ENCODE results near the gene TRAPPC13.

TRAPPC13 gene

GRCh38 chr5:65625743-65626142 lies 916 bp downstream of the TRAPPC13 start:
- TF ChIP-seq TAF1 (IDR thresholded peaks at IDR 0.05; ENCODE audit: borderline replicate concordance, insufficient read depth, low read length), result no peak
- no peak for TF ChIP-seq POLR2AphosphoS5 (IDR thresholded peaks at IDR 0.05; ENCODE audit: low read depth, low read length)
- no peak for TF ChIP-seq SIN3A (IDR thresholded peaks at IDR 0.05; ENCODE audit: borderline replicate concordance, insufficient read depth, low read length)
- no peak for TF ChIP-seq FOXP2 (optimal IDR thresholded peaks at IDR 0.05; ENCODE audit: borderline replicate concordance, extremely low read depth, extremely low read length, insufficient read depth)

DNA sequence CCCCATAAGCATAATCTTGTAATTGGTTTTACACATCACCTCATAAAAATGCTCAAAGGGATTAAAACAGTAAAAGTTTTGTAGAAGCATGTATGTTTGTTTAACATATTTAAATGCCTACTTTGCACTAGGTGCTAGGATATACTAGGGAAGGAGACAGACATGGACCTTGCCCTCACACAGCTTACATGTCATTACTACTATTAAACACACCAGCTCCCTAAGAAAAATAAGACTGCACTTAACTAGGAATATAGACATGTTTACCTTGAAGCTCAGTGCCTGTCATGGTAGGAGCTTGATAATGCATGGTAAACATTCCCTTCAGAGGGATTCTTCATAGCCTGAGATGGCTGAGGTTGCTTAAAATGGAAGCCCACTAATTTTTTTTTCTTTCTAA lies 6.2 kb downstream of the TRAPPC13 start:
- TF ChIP-seq POLR2AphosphoS5 (IDR thresholded peaks at IDR 0.05; ENCODE audit: low read depth, low read length) (no peak), FOXP2 (optimal IDR thresholded peaks at IDR 0.05; ENCODE audit: borderline replicate concordance, extremely low read depth, extremely low read length, insufficient read depth) (no peak), SIN3A (IDR thresholded peaks at IDR 0.05; ENCODE audit: borderline replicate concordance, insufficient read depth, low read length) (no peak), TAF1 (IDR thresholded peaks at IDR 0.05; ENCODE audit: borderline replicate concordance, insufficient read depth, low read length) (no peak)
- TF ChIP-seq, protein P1, sequence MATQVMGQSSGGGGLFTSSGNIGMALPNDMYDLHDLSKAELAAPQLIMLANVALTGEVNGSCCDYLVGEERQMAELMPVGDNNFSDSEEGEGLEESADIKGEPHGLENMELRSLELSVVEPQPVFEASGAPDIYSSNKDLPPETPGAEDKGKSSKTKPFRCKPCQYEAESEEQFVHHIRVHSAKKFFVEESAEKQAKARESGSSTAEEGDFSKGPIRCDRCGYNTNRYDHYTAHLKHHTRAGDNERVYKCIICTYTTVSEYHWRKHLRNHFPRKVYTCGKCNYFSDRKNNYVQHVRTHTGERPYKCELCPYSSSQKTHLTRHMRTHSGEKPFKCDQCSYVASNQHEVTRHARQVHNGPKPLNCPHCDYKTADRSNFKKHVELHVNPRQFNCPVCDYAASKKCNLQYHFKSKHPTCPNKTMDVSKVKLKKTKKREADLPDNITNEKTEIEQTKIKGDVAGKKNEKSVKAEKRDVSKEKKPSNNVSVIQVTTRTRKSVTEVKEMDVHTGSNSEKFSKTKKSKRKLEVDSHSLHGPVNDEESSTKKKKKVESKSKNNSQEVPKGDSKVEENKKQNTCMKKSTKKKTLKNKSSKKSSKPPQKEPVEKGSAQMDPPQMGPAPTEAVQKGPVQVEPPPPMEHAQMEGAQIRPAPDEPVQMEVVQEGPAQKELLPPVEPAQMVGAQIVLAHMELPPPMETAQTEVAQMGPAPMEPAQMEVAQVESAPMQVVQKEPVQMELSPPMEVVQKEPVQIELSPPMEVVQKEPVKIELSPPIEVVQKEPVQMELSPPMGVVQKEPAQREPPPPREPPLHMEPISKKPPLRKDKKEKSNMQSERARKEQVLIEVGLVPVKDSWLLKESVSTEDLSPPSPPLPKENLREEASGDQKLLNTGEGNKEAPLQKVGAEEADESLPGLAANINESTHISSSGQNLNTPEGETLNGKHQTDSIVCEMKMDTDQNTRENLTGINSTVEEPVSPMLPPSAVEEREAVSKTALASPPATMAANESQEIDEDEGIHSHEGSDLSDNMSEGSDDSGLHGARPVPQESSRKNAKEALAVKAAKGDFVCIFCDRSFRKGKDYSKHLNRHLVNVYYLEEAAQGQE (IDR thresholded peaks at IDR 0.05; ENCODE audit: insufficient read depth in 1 of 2, low read depth in 2 of 2, low read length in 2 of 2), result no peak

DNA sequence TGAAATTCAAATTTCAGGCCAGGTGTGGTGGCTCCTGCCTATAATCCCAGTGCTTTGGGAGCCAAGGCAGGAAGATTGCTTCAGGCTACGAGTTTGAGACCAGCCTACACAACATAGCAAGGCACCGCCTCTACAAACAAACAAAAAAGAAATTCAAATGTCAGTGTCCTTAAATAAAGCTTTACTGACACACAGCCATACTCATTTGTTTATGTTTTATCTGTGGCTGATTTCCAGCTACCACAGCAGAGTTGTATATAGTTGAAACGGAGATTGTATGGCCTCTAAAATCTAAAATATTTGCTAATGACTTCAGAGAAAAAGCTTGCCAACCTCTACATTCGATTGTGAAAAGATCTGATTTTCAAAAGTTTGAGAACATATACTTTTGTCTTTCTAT lies 15.4 kb downstream of the TRAPPC13 start:
- TF ChIP-seq FOXP2 (optimal IDR thresholded peaks at IDR 0.05; ENCODE audit: borderline replicate concordance, extremely low read depth, extremely low read length, insufficient read depth) (no peak), POLR2AphosphoS5 (IDR thresholded peaks at IDR 0.05; ENCODE audit: low read depth, low read length) (no peak), SIN3A (IDR thresholded peaks at IDR 0.05; ENCODE audit: borderline replicate concordance, insufficient read depth, low read length) (no peak)

DNA sequence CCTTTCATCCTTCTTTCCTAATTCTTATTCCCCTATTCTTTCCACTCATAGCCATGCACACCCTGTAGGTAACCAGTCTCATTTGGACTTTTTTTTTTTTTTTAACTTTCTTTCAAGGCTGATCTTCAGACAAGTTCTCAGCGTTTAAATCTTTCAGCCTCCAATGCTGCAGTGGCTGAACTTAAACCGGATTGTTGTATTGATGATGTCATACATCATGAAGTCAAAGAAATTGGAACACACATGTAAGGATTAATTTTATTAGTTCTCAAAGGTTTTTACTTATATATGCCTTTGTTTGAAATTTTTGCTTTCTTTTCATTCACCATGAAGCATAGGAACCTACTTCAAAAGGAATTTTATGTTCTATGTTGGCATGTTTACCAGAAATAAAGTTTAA lies 22.1 kb downstream of the TRAPPC13 start:
- no peak for TF ChIP-seq POLR2AphosphoS5 (IDR thresholded peaks at IDR 0.05; ENCODE audit: low read depth, low read length)
- no peak for TF ChIP-seq FOXP2 (optimal IDR thresholded peaks at IDR 0.05; ENCODE audit: borderline replicate concordance, extremely low read depth, extremely low read length, insufficient read depth)
- TF ChIP-seq SIN3A (IDR thresholded peaks at IDR 0.05; ENCODE audit: borderline replicate concordance, insufficient read depth, low read length), result no peak

GRCh38 chr5:65647941-65648340 lies 23.1 kb downstream of the TRAPPC13 start:
- TF ChIP-seq TAF1 (IDR thresholded peaks at IDR 0.05; ENCODE audit: borderline replicate concordance, insufficient read depth, low read length), result no peak
- TF ChIP-seq POLR2AphosphoS5 (IDR thresholded peaks at IDR 0.05; ENCODE audit: low read depth, low read length), result no peak
- TF ChIP-seq, protein P1 (IDR thresholded peaks at IDR 0.05; ENCODE audit: insufficient read depth in 1 of 2, low read depth in 2 of 2, low read length in 2 of 2), result no peak
- TF ChIP-seq FOXP2 (optimal IDR thresholded peaks at IDR 0.05; ENCODE audit: borderline replicate concordance, extremely low read depth, extremely low read length, insufficient read depth), result no peak
- TF ChIP-seq SIN3A (IDR thresholded peaks at IDR 0.05; ENCODE audit: borderline replicate concordance, insufficient read depth, low read length), result no peak

- TF ChIP-seq POLR2AphosphoS5 (IDR thresholded peaks at IDR 0.05; ENCODE audit: low read depth, low read length), result no peak
- TF ChIP-seq TAF1 (IDR thresholded peaks at IDR 0.05; ENCODE audit: borderline replicate concordance, insufficient read depth, low read length), result no peak
- no peak for TF ChIP-seq FOXP2 (optimal IDR thresholded peaks at IDR 0.05; ENCODE audit: borderline replicate concordance, extremely low read depth, extremely low read length, insufficient read depth)
- TF ChIP-seq SIN3A (IDR thresholded peaks at IDR 0.05; ENCODE audit: borderline replicate concordance, insufficient read depth, low read length), result no peak
- TF ChIP-seq, protein P1 (IDR thresholded peaks at IDR 0.05; ENCODE audit: insufficient read depth in 1 of 2, low read depth in 2 of 2, low read length in 2 of 2), result no peak
Measured at GRCh38 chr5:65651144-65651543, 26.3 kb downstream of the TRAPPC13 start.
